ENCODE results near the gene TEKTIP1.
"Not testable (repeated sequence)": the region's sequence is repeated elsewhere in the genome, so short reads cannot be mapped to it uniquely, and the experiment has no call there.

Gene TEKTIP1

GRCh38 chr19:3581792-3582191 lies 42.8 kb downstream of the TEKTIP1 start:
- in situ Hi-C loops (cut with MboI; ENCODE audit: low sequenced_read_pairs): not testable (repeated sequence)

DNA sequence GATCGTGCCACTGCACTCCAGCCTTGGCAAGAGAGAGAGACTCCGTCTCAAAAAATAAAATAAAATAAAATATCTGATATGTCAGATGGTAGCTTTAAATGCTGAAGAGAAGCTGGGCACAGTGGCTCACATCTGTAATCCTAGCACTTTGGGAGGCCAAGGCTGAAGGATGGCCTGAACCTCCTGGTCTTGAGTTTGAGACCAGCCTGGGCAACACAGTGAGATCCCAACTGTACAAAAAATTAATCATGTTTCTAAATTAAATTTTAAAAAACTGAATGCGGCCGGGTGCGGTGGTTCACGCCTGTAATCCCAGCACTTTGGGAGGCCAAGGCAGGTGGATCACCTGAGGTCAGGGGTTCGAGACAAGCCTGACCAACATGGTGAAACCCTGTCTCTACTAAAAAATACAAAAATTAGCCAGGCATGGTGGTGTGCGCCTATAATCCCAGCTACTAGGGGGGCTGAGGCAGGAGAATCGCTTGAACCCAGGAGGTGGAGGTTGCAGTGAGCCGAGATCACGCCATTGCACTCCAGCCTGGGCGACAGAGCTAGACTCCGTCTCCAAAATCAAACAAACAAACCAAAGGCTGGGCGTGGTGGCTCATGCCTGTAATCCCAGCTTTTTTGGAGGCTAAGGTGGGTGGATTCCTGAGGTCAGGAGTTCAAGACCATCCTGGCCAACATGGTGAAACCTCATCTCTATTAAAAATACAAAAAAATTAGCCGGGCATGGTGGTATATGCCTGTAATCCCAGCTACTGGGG lies 45.2 kb downstream of the TEKTIP1 start:
- in situ Hi-C loops (cut with MboI; ENCODE audit: low sequenced_read_pairs): not testable (repeated sequence)

DNA sequence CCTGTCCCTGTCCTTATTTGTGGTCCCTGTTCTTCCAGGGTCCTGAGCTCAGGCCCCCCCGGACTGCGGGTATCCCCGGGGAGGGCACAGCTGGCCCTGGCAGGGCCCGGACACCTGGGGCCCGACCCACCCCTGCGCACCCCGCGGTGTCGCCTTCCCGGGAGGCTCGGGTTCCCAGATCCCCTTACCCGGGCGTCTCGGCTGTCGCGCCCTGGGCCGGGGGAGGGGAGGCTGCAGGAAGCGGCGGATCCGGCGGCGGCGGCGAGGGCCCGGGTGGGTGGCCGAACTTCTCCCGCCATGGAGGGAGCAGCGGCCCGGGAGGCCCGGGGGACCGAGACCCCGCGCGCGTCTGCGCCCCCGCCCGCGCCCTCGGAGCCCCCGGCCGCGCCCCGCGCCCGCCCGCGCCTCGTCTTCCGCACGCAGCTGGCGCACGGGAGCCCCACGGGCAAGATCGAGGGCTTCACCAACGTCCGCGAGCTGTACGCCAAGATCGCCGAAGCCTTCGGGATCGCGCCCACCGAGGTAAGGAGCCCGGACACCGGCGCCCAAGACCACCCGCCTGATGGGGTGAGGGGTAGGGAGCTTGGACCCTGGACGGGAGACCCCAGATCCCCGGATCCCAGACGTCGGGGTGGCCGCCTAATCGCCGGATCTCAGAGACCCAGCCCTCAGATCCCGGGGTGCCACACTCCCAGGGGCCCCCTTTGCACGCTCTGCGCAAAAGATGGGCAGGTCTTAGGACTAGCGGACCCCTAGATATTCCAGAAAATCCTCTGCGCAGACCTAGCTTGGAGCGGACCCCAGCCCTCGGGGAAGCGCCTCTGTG lies 46.5 kb downstream of the TEKTIP1 start, which contains the start of gene GIPC3:
TSS of gene GIPC3 (plus strand) at position 178 of the 826 bp plus-strand sequence. CDS start at position 298, 120 bp downstream.
- in situ Hi-C loops (cut with MboI; ENCODE audit: low sequenced_read_pairs): no loop called here

DNA sequence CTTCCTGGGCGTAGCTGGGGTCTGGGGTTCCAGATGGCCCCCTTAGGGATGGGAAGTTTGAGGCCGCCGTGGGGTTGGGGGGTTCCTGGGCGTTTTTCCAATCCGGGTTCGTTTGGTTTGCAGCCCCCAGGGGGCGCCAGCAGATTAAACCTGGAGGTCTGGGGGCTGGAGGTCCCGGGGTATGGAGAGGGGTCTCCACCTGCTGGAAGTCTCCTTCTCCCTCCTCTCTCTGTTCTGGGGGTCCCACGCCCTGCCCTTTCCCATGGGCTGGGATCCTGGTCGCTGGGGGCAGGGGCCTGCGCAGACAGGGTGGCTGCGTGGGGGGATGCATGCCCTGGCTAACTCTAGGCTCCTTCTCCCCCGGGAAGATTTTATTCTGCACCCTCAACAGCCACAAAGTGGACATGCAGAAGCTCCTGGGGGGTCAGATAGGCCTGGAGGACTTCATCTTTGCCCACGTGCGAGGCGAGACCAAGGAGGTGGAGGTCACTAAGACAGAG lies 47.2 kb downstream of the TEKTIP1 start:
- in situ Hi-C loops (cut with MboI; ENCODE audit: low sequenced_read_pairs): no loop called here

DNA sequence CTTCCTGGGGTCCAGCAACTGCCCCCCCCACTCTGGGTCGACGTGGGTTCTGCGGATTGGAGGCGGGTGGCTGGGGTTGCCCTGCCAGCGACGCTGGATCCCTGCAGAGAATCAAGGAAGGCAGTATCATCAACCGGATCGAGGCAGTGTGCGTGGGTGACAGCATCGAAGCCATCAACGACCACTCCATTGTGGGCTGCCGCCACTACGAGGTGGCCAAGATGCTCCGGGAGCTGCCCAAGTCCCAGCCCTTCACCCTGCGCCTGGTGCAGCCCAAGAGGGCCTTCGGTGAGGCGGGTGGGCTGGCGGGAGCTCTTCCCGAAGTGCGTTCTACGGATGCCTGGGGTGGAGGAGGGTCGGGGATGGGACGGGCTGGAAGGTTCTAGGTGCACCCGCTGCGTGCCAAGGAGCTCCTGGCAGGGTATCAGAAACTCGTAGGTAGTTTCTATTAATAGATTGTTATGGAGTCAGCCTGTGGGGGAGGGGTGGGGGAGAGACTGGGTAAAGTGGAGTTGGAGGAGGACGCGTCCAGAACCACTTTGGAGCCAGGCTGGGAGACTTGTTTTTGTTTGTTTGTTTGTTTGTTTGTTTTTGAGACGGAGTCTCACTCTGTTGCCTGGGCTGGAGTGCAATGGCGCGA lies 47.9 kb downstream of the TEKTIP1 start:
- in situ Hi-C loops (cut with MboI; ENCODE audit: low sequenced_read_pairs): no loop called here

- in situ Hi-C loops (cut with MboI; ENCODE audit: low sequenced_read_pairs): no loop called here
Measured at GRCh38 chr19:3589439-3589838, 50.5 kb downstream of the TEKTIP1 start.

GRCh38 chr19:3589949-3590348 lies 51.0 kb downstream of the TEKTIP1 start:
- in situ Hi-C loops (cut with MboI; ENCODE audit: low sequenced_read_pairs): no loop called here

- in situ Hi-C loops (cut with MboI; ENCODE audit: low sequenced_read_pairs): no loop called here
Measured at GRCh38 chr19:3590991-3591659, 52.2 kb downstream of the TEKTIP1 start.

DNA sequence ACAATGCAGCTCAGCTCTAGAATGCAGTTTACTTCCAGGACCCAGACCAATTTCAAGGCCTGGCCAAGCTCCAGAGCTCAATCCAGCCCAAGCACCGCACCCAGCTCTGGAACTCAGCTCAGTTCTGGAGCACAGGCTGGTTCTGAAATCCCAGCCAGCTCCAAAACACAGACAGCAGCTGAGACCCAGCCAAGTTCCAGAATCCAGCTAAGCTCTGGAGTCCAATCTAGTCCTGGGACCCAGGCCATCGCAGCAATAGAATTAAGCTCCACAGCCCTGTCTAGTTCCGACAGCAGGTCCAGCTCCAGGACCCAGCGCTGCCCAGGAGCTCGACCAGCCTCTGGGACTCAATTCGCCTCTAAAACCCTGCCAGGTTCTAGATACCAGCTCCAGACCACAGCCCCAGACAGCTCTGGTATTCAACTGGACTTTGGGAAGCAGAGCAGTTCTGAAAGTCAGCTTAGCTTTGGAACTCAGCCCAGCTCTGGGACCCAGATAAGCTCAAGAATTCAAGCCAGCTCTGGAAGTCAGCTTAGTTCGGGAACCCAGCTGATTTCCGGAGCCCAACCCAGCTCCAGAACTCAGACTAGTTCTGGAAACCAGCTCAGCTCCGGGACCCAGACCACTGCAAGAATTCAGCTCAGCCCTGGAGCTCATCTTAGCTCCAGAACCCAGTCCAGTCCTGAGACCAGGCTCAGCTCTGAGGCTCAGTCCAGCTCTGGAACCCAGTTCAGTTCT lies 53.1 kb downstream of the TEKTIP1 start:
- in situ Hi-C loops (cut with MboI; ENCODE audit: low sequenced_read_pairs): no loop called here

DNA sequence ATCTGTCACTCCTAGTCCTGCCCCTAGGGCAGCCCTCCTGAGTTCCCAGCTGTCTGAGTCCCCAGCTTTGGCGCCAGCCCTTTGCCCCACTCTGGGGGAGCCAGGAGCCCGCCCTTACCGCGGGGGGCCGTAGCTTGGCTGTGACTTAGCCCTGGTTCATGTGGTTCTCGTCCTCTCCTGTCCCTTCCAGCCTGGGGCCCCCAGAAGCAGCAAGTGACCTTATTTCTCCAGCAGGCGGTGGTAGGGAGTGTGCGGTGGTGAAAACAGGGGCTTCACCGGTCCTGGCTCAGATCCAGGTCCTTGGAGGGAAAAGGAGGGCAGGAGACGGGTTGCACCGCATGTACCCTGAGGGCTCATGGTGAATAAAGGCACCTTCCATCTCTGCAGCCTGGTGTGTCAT lies 54.2 kb downstream of the TEKTIP1 start:
- in situ Hi-C loops (cut with MboI; ENCODE audit: low sequenced_read_pairs): no loop called here
